SIG-M5 treated with dmso at 0.1 percent for 504 hours (cell line): ENCODE data around the gene OR1L6.
A peak's percentile ranks its signal among the peaks of the same experiment; 100 is the strongest.

ENCODE experiments used
- DNase-seq: peaks from one replicate; lab custom pipeline; 2025; ENCODE audit not compliant: unreplicated experiment; lab: John Stamatoyannopoulos, UW

The OR1L6 gene, protein sequence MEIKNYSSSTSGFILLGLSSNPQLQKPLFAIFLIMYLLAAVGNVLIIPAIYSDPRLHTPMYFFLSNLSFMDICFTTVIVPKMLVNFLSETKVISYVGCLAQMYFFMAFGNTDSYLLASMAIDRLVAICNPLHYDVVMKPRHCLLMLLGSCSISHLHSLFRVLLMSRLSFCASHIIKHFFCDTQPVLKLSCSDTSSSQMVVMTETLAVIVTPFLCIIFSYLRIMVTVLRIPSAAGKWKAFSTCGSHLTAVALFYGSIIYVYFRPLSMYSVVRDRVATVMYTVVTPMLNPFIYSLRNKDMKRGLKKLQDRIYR

DNA sequence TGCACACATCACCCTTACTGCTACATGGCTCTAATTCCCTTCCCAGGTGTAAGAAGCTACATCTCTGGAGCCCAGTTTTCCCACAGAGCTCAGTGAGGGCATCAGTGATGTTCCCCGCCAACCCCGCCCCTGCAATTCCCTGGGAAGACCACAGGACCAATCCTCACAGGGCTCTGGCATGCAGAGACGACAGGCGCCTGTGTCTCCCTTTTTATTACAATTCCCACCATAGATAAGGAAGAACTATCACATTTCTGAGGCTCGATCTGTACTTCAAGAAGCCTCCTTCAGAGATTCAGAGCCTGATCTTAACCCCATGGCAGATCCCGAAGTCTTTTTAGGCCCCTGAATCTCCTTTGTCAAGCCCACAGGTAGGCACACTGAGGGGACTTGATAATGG lies at the start of gene OR1L6:
OR1L6 (plus strand) TSS at position 301 of the 400 bp plus-strand sequence. CDS start 7,545 bp downstream, outside the sequence.
- DNase-seq = no peak

DNA sequence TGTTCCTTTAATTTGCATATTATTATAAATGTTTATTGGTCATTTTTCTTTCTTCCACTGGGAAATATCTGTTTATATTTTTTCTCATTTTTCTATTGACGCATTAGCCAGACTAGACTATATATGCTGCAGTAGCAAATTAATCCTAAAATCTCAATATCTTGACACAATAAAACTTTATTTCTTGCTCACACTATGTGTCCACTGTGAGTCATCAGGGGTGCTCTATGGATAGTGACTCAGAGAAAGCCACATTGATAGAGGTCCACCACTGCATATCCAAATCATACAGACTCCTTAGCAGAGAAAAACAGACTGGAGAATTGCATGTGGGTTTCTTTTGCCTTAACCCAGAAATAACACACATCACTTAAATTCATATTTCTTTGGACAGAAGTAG lies 46.4 kb upstream of the OR1L6 start:
- no peak for DNase-seq

DNA sequence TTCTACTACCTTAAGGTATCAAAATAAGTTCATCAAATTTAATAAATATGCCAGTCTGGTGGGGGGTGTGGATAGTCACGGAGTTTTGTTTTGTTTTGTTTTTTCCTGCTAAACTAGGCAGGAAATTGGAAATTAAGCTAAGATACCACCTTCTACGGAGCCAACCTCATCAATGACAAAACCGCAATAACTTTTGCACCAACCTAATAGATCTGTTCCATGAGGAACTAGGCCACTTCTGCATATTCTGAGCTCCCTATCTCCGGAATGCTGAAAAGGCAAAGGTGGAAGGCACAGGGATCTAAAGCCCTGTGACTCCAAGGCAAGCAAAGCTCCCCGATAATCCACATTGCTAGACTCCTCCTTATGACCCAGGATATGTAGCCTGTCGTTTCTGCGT lies 24.1 kb upstream of the OR1L6 start:
- no peak for DNase-seq

DNA sequence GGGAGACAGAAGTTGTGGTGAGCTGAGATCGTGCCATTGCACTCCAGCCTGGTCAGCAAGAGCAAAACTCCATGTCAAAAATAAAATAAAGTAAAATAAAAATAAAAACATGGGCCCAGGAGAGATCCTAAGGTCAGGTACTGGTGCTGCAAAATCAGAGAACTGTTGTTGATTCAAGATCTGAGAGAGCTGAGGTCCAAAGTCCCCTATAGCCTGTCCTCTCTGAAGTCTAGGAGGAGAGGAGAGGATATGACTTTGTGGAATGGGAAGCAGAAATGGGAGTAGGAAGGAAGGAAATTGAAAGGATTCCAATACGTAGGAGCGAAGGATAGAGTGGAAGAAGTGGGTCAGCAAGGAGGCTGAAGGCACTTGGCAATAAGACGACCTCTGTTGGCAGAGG lies 22.9 kb upstream of the OR1L6 start:
- no peak for DNase-seq

DNA sequence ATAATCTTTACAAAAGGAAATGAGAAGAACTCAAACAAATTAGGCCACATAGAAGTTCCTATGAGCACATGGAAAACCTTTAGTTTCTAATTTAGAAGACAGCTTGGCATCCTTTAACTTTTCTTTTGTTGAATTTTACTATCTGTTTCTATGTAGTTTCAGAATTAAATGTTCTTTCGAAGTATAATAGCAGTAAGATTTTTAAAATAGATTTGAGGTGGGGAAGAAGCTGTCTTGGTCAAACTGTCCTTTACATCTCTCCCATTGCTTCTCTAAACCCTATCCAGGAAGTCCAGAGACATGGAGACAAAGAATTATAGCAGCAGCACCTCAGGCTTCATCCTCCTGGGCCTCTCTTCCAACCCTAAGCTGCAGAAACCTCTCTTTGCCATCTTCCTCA lies 18.4 kb upstream of the OR1L6 start, which contains the start of gene OR1L4:
OR1L4 (plus strand) TSS at position 301 of the 400 bp plus-strand sequence; CDS start at position 301, 0 bp downstream.
- no peak for DNase-seq

DNA sequence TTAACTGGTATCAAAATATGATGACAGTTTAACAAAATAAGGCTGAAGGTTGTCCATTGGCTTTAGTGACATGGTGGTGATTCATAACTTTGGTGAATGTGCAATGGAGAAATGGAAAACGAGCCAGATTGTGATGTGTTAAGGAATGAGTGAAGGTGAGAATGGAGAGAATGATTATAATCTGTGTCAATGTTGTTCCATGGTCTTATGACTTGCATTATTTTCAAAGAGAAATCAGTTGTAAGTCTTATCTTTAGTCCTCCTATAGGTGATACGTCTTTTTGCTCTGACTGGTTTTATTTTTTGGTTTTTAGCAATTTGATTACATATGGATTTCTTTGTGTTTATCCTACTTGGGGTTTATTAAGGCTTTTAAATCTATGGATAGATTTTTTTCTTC lies 12.7 kb downstream of the OR1L6 start:
- DNase-seq = no peak

DNA sequence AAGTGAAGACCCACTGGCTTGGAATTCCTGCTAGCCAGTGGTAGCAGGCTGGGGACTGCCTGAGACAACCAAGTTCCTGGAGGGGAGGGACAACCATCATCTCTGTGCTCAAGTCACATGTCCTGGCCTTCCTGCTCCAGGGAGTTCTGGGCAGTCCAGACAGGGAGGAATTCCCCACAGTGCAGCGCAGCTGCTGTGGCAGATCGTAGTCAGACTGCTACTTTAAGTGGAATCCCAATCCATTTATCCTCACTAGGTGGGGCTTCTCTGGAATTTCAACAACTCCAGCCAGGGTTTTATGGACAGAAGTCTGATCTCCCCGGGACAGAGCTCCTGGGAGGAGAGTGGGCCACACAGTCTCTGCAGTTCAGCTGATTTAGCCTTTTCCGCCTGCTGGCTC lies 25.7 kb downstream of the OR1L6 start:
- no peak for DNase-seq

DNA sequence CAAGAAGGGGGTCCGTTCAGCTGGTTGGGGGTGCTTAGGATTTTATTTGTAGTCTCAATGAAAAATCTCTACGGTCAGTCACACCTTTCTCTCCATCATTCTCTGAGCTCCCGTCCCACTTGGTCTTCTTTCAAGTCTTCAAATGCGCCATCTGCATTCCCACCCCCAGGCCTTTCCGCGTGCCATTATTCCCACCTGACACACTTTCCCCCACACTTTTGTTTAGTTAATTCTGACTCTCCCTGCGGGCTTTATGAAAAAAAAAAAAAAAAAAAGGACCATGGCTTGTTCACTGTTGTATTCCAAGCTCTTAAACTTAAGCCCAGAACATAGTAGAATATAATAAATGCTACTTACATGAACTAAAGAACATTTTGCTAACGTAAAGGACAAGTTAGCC lies 34.9 kb downstream of the OR1L6 start:
- DNase-seq = no peak

DNA sequence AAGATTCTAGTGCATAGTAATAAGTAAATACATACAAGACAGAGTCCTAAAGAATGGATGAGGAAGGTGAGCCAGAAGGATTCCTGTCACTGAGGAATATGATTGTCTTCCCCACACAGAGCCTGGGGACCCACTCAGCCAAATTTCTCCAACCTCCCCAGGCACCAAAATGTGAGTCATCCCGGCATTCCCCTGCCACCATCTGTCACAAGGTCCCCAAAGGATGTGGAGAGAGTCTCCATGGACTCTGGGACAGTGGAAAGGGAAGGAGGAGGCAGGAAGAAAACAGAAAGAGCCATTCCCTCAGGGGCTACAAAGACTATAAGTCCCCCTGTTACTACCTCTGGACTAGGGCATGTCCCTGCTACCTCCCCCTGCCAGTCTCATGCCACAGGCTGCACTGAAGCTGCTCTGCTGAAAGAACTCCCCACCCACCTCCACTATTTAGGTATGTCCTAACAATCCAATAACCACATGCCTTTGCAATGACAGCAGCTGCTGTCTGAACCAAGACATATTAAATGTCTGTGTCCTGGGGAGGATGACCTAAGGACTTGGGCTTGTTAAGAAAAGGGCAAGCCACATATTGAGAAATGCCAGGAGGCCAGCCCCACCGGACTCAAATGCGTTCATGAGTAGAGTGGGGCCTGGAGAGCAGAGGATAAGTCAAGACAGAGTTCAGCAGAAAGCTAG lies 36.0 kb downstream of the OR1L6 start:
- DNase-seq = peak; percentile 18

DNA sequence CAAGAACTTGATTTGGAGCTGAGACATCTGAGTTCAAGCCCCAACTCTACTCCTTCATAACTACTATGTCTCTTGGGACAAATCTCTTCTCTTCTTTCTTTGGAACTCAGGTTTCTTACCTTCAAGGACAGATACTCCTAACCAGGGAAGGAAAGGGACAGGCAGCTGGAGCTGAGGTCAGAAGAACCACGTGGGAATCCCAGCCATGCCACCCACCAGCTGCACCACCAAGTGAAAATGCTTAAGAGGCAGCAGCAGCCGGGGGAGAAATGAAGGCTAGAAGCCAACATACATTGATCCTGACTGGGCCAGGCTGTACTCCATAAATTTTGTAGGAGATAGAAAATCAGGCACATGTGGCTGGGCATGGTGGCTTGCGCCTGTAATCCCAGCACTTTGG lies 37.1 kb downstream of the OR1L6 start:
- no peak for DNase-seq

DNA sequence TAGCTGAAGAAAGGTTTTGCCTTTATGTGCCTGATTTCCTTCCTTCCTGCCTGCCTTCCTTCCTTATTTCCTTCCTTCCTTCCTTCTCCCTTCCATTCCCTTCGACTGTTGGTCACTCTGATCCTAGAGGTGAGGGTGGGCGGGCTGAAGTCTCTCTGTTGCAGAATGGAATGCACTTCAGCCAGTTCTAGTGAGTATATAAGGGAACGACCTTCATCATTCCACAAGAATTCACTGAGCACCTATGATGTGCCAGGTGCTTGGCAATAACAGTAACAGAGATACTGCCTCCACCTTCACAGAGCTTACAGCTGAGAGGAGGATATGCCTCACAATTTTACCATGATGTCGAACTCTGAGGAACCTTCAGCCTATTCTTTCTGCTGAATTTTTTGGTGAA lies 37.9 kb downstream of the OR1L6 start:
- DNase-seq = no peak

DNA sequence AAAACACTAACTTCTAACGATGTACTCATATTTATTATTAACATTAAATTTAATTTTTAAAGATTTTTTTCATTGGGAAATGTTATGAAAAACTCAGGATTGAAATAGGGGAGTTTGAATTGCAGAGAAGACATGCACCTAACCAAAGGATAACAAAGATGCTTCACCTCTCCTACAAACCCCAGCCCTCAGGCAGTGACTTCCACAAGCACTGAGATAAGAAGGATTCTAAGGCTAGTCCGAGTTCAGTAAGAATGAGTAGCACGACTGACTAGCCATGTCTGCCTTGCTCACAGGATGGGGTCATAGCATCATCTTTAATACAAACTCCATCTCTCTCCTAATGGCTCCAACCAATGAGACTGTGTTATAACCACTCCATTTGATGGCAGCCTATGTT lies 39.6 kb downstream of the OR1L6 start:
- no peak for DNase-seq

DNA sequence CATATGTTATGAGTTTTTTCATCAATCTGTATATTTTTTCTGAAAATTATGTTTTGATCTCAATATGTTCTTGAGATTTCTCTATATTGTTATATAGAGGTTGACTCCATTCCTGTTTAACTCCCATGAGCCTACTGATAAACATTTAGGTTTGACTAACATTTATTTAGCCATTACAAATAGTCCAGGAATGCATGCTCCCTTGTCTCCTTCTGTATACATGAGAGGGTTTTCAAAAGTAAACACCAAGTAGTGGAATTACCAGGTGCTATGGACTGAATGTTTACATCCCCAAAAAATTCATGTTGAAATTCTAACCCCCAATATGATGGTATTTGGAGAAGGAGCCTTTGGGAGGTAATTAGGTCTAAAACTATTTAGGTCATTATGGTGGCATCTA lies 43.2 kb downstream of the OR1L6 start:
- no peak for DNase-seq

DNA sequence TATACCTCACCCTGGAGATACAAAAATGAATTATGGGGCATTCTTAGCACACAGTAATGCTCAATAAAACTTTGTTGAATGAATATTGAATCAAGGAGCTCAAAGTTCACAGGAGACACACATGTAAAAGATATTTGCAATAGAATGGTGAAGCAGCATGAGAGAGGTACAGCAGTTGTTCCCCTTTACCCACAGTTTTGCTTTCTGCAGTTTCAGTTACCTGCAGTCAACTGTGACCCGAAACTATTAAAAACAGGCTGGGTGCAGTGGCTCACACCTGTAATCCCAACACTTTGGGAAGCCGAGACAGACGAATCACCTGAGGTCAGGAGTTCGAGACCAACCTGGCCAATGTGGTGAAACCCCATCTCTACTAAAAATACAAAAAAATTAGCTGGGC lies 44.2 kb downstream of the OR1L6 start:
- no peak for DNase-seq

DNA sequence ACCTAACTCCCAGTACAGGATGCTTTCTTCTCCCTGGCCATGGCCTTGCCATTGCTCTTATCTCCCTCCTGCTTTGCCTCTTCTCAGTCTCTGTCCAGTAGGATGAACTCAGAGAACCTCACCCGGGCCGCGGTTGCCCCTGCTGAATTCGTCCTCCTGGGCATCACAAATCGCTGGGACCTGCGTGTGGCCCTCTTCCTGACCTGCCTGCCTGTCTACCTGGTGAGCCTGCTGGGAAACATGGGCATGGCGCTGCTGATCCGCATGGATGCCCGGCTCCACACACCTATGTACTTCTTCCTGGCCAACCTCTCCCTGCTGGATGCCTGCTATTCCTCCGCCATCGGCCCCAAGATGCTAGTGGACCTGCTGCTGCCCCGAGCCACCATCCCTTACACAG lies 46.7 kb downstream of the OR1L6 start, which contains the start of gene OR5C1:
OR5C1 (plus strand) TSS at position 103 of the 400 bp plus-strand sequence; CDS start at position 103, 0 bp downstream.
- DNase-seq = no peak

DNA sequence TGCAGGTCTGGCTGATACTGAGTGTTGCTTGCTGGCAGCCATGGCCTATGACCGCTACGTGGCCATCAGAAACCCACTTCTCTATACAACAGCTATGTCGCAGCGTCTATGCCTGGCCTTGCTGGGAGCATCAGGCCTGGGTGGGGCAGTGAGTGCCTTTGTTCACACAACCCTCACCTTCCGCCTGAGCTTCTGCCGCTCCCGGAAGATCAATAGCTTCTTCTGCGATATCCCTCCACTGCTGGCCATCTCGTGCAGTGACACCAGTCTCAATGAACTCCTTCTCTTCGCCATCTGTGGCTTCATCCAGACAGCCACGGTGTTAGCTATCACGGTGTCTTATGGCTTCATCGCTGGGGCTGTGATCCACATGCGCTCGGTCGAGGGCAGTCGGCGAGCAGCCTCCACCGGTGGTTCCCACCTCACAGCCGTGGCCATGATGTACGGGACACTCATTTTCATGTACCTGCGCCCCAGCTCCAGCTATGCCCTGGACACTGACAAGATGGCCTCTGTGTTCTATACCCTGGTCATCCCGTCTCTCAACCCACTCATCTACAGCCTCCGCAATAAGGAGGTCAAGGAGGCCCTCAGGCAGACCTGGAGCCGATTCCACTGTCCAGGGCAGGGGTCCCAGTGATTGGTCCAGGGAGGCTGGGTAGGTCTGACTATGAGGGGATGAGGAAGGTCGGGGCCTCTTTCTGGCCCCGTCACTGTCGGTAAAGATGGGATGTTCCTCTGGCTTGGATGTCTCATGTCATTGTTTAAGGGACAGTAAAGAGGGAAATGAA lies 47.3 kb downstream of the OR1L6 start:
- DNase-seq = no peak

DNA sequence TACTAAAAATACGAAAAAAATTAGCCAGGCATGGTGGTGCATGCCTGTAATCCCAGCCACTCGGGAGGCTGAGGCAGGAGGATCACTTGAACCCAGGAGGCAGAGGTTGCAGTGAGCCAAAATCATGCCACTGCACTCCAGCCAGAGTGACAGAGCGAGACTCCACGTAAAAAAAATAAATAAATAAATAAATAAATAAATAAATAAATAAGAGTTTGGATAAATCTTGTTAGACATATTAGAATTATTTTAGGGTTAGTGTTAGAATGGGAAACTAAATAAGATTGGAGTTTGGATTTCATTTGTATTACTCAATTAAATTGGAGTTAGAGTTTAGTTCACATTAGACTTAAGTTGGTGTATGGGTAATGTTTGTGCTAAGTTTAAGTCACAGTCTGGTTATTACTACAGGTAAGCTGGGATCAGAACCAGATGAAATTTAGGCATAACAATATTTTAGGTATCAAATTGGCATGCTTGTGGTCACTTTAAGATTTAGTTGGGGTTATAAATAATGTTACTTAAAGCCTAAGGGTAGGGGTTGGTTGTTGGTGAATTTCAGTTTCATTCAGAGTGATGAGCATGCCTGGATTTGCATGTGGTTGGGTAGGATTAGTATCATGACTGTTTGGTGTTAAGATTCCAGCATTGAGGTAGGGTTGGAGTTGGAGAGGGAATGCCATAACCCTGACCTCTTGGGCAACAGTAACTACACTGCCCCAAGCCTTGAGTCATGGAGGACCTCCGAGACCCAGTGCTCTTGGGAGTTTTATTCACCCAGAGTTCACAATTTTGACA lies 50.0 kb downstream of the OR1L6 start:
- no peak for DNase-seq

DNA sequence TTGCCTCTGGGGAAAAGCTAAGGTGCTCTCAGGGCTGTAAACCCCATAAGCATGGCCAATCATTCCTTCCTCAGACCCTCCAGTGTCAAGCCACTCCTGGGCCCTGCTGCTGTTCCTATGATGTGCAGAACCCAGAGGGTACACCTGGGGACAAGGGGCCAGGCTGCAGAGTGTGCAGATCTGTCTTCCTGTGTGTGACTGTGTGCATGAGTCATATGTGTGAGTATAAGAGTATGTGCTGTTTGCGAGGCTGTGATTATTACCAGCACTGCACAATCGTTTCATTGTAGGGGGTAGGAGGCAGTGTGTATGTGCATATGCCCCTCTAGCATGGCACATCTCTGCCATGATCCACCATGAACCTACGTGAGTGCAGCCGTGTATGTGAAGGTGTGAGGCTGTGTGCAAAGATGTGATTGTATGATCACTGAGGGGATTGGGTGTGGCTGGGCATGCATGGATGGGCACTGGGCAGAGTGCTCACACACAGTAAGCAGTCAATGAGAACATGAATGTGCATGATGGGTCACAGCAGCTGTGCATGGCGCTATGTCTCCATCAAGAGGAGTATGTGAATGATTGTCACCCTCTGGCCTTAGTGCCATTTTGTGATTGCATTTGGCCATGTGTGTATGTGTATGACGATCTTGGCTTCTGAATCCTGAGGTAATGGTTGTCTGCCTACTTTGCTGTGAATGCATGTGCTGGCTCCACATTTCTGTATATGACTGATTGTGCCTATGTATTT lies 55.4 kb downstream of the OR1L6 start:
- no peak for DNase-seq
